ENCODE results near the gene TFAP2A. TPM values are rescaled to one million over a fixed set of nuclear protein-coding genes. Genes with fewer than 3 reads are reported as not detected.
A peak's percentile ranks its signal among the peaks of the same experiment; 100 is the strongest.

TFAP2A gene
- total and polyA plus RNA-seq, 8 donors: 0.17 to 0.97 (median 0.39) TPM

GRCh38 chr6:10460096-10460495 lies 45.2 kb upstream of the TFAP2A start:
- Histone ChIP-seq H3K9me3 (no peaks in the 10 kb centered on the region), H3K4me3 (no peak overlapping the region), H3K27ac (no peak overlapping the region), H3K4me1 (no peaks in the 10 kb centered on the region), H3K36me3 (no peaks in the 10 kb centered on the region), H3K27me3 (peaks cover 0 to 14% of the 10 kb centered on the region in 2 donors)
- no peak for DNase-seq
- no peak for TF ChIP-seq CTCF (IDR thresholded peaks at IDR 0.05)
- ATAC-seq: no peak
- intact Hi-C loops (cut with DNase I): no loop called here

GRCh38 chr6:10458287-10458686 lies 43.4 kb upstream of the TFAP2A start:
- H3K27me3 ChIP-seq: peaks cover 0 to 8% of the 10 kb centered on the region in 2 donors
- DNase-seq: no peak
- TF ChIP-seq CTCF (IDR thresholded peaks at IDR 0.05): no peak
- H3K36me3 ChIP-seq: no peaks in the 10 kb centered on the region
- H3K4me1 ChIP-seq: no peaks in the 10 kb centered on the region
- H3K9me3 ChIP-seq: no peaks in the 10 kb centered on the region
- intact Hi-C loops (cut with DNase I): no loop called here
- ATAC-seq: no peak
- no peak overlapping the region for H3K27ac ChIP-seq
- no peak overlapping the region for H3K4me3 ChIP-seq

- H3K9me3 ChIP-seq: no peaks in the 10 kb centered on the region
- no peak for ATAC-seq
- no peak for DNase-seq
- no peak overlapping the region for H3K27ac ChIP-seq
- H3K36me3 ChIP-seq: no peaks in the 10 kb centered on the region
- no peak overlapping the region for H3K4me3 ChIP-seq
- intact Hi-C loops (cut with DNase I): no loop called here
- TF ChIP-seq CTCF (IDR thresholded peaks at IDR 0.05): no peak
- no peaks in the 10 kb centered on the region for H3K4me1 ChIP-seq
- no peaks in the 10 kb centered on the region for H3K27me3 ChIP-seq
Measured at GRCh38 chr6:10453596-10453995, 38.7 kb upstream of the TFAP2A start.

GRCh38 chr6:10451828-10452509 lies 37.1 kb upstream of the TFAP2A start:
- no peak for TF ChIP-seq CTCF (IDR thresholded peaks at IDR 0.05)
- peak in 3 of 4 donors; percentile 69 to 92 (median 84) for DNase-seq

GRCh38 chr6:10451394-10451793 lies 36.5 kb upstream of the TFAP2A start:
- Histone ChIP-seq H3K36me3 (no peaks in the 10 kb centered on the region), H3K4me3 (no peak overlapping the region), H3K27ac (peak overlapping the region; percentile 28 to 48), H3K4me1 (no peaks in the 10 kb centered on the region), H3K27me3 (no peaks in the 10 kb centered on the region), H3K9me3 (no peaks in the 10 kb centered on the region)
- ATAC-seq (no peak), DNase-seq (no peak)
- no peak for TF ChIP-seq CTCF (IDR thresholded peaks at IDR 0.05)
- intact Hi-C loops (cut with DNase I): no loop called here

More at GRCh38 chr6:10451828-10452509, 37.1 kb upstream of the TFAP2A start:
- ATAC-seq: peak; percentile 99
- Histone ChIP-seq H3K27ac (peak overlapping the region; percentile 28 to 53), H3K36me3 (no peaks in the 10 kb centered on the region), H3K9me3 (no peaks in the 10 kb centered on the region), H3K4me1 (no peaks in the 10 kb centered on the region), H3K27me3 (no peaks in the 10 kb centered on the region), H3K4me3 (no peak overlapping the region)
- intact Hi-C loops (cut with DNase I): no loop called here
